ENCODE results near the gene RDH11.
"Not testable (repeated sequence)": the region's sequence is repeated elsewhere in the genome, so short reads cannot be mapped to it uniquely, and the experiment has no call there.

RDH11 gene

GRCh38 chr14:67719866-67720265 lies 24.3 kb upstream of the RDH11 start:
- TF ChIP-seq GATA2 (IDR thresholded peaks at IDR 0.05; ENCODE audit: low read depth, low read length) (no peak), GATA3 (IDR thresholded peaks at IDR 0.05; ENCODE audit: low read depth, low read length) (no peak)

GRCh38 chr14:67718265-67718664 lies 22.7 kb upstream of the RDH11 start:
- TF ChIP-seq GATA2 (IDR thresholded peaks at IDR 0.05; ENCODE audit: low read depth, low read length) (no peak), GATA3 (IDR thresholded peaks at IDR 0.05; ENCODE audit: low read depth, low read length) (no peak)

- no peak for TF ChIP-seq GATA2 (IDR thresholded peaks at IDR 0.05; ENCODE audit: low read depth, low read length)
- TF ChIP-seq GATA3 (IDR thresholded peaks at IDR 0.05; ENCODE audit: low read depth, low read length): no peak
These were observed 21.5 kb upstream of the RDH11 start for GRCh38 chr14:67717048-67717447.

- TF ChIP-seq GATA3 (IDR thresholded peaks at IDR 0.05; ENCODE audit: low read depth, low read length) (no peak), GATA2 (IDR thresholded peaks at IDR 0.05; ENCODE audit: low read depth, low read length) (no peak)
These were observed 14.6 kb upstream of the RDH11 start for GRCh38 chr14:67710209-67710608.

- TF ChIP-seq GATA2 (IDR thresholded peaks at IDR 0.05; ENCODE audit: low read depth, low read length) (no peak), GATA3 (IDR thresholded peaks at IDR 0.05; ENCODE audit: low read depth, low read length) (no peak)
These were observed 9.6 kb upstream of the RDH11 start for GRCh38 chr14:67705211-67705610.

- TF ChIP-seq GATA2 (IDR thresholded peaks at IDR 0.05; ENCODE audit: low read depth, low read length) (no peak), GATA3 (IDR thresholded peaks at IDR 0.05; ENCODE audit: low read depth, low read length) (no peak)
These were observed 9.0 kb upstream of the RDH11 start for GRCh38 chr14:67704484-67705089.

GRCh38 chr14:67703997-67704396 lies 8.4 kb upstream of the RDH11 start:
- TF ChIP-seq GATA3 (IDR thresholded peaks at IDR 0.05; ENCODE audit: low read depth, low read length) (no peak), GATA2 (IDR thresholded peaks at IDR 0.05; ENCODE audit: low read depth, low read length) (no peak)

GRCh38 chr14:67701492-67701891 lies 5.9 kb upstream of the RDH11 start, which contains the start of gene RDH12:
RDH12 (plus strand) TSS chr14:67701886; CDS start chr14:67722643, 20,757 bp downstream.
- TF ChIP-seq GATA3, GATA2 (IDR thresholded peaks at IDR 0.05; ENCODE audit: low read depth, low read length): not testable (repeated sequence)

GRCh38 chr14:67698179-67698578 lies 2.6 kb upstream of the RDH11 start:
- no peak for TF ChIP-seq GATA2 (IDR thresholded peaks at IDR 0.05; ENCODE audit: low read depth, low read length)
- TF ChIP-seq GATA3 (IDR thresholded peaks at IDR 0.05; ENCODE audit: low read depth, low read length): no peak

GRCh38 chr14:67697006-67697405 lies 1.4 kb upstream of the RDH11 start:
- TF ChIP-seq GATA2 (IDR thresholded peaks at IDR 0.05; ENCODE audit: low read depth, low read length) (no peak), GATA3 (IDR thresholded peaks at IDR 0.05; ENCODE audit: low read depth, low read length) (no peak)

GRCh38 chr14:67694791-67695393 lies 672 bp downstream of the RDH11 start:
- no peak for TF ChIP-seq GATA2 (IDR thresholded peaks at IDR 0.05; ENCODE audit: low read depth, low read length)
- no peak for TF ChIP-seq GATA3 (IDR thresholded peaks at IDR 0.05; ENCODE audit: low read depth, low read length)

GRCh38 chr14:67690011-67690410 lies 5.6 kb downstream of the RDH11 start:
- no peak for TF ChIP-seq GATA2 (IDR thresholded peaks at IDR 0.05; ENCODE audit: low read depth, low read length)
- no peak for TF ChIP-seq GATA3 (IDR thresholded peaks at IDR 0.05; ENCODE audit: low read depth, low read length)

- TF ChIP-seq GATA3 (IDR thresholded peaks at IDR 0.05; ENCODE audit: low read depth, low read length) (no peak), GATA2 (IDR thresholded peaks at IDR 0.05; ENCODE audit: low read depth, low read length) (no peak)
These were observed 11.7 kb downstream of the RDH11 start for GRCh38 chr14:67683842-67684241.

- TF ChIP-seq GATA2 (IDR thresholded peaks at IDR 0.05; ENCODE audit: low read depth, low read length) (no peak), GATA3 (IDR thresholded peaks at IDR 0.05; ENCODE audit: low read depth, low read length) (no peak)
These were observed 14.6 kb downstream of the RDH11 start for GRCh38 chr14:67680941-67681340.

GRCh38 chr14:67680121-67680602 lies 15.4 kb downstream of the RDH11 start:
- TF ChIP-seq GATA3 (IDR thresholded peaks at IDR 0.05; ENCODE audit: low read depth, low read length) (no peak), GATA2 (IDR thresholded peaks at IDR 0.05; ENCODE audit: low read depth, low read length) (no peak)

Measured in SH-SY5Y (cell line).